ENCODE measurements around the gene SIGLECL1.

GRCh38 chr19:51292971-51293370, 42.1 kb downstream of the SIGLECL1 start:
- TF ChIP-seq CTCF (IDR thresholded peaks at IDR 0.05): no peak
- TF ChIP-seq POLR2AphosphoS5 (IDR thresholded peaks at IDR 0.05): no peak
- TF ChIP-seq POLR2A (IDR thresholded peaks at IDR 0.05): no peak
